VCaP (cell line): ENCODE data around the gene KCMF1.

Experiments
- H3K27ac ChIP-seq: fragments of 450-650 bp; 2 replicates; pipeline ENCODE4 v1.5.1; 2017
- TF ChIP-seq, protein P1 (sequence below): fragments of 450-650 bp; conservative IDR thresholded peaks from 2 replicates; pipeline ENCODE4 v1.5.1; 2017; ENCODE audit warnings: mild to moderate bottlenecking, moderate library complexity

Gene KCMF1

DNA sequence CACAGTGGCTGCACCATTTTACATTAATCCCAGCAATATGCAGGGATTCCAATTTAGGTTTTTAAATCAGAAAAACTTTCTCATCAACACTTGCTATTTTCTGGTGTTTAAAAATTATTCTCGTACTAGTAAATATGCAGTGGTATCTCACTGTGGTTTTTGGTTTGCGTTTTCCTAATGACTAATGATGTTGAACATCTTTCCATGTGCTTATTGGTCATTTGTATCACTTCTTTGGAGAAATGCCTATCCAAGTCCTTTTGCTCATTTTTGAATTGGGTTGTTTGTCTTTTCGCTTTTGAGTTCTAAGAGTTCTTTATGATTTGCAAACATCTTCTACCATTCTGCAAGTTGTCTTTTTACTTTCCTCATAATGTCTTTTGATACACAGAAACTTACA is 100.1 kb downstream of the KCMF1 start:
- TF ChIP-seq, protein P1, sequence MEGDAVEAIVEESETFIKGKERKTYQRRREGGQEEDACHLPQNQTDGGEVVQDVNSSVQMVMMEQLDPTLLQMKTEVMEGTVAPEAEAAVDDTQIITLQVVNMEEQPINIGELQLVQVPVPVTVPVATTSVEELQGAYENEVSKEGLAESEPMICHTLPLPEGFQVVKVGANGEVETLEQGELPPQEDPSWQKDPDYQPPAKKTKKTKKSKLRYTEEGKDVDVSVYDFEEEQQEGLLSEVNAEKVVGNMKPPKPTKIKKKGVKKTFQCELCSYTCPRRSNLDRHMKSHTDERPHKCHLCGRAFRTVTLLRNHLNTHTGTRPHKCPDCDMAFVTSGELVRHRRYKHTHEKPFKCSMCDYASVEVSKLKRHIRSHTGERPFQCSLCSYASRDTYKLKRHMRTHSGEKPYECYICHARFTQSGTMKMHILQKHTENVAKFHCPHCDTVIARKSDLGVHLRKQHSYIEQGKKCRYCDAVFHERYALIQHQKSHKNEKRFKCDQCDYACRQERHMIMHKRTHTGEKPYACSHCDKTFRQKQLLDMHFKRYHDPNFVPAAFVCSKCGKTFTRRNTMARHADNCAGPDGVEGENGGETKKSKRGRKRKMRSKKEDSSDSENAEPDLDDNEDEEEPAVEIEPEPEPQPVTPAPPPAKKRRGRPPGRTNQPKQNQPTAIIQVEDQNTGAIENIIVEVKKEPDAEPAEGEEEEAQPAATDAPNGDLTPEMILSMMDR = no peak

DNA sequence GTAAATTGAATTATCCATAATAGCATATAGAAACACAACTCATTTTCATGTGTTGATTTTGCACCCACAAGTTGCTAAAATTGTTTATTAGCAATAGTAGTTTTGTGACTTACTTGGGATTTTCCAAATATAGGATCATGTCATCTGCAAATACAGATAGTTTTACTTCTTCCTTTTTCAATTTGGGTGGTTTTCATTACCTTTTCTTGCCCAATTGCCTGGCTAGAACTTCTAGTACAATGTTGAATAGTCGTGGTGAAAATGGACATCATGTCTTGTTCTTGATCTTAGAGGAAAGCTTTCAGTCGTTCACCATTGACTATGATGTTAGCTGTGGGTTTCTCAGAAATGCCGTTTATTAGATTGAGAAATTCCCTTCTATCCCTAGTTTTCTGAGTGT is 102.1 kb downstream of the KCMF1 start:
- H3K27ac ChIP-seq = no peak overlapping the region
- TF ChIP-seq, protein P1 = no peak

More for the DNA sequence above, 100.1 kb downstream of the KCMF1 start:
- no peak overlapping the region for H3K27ac ChIP-seq

DNA sequence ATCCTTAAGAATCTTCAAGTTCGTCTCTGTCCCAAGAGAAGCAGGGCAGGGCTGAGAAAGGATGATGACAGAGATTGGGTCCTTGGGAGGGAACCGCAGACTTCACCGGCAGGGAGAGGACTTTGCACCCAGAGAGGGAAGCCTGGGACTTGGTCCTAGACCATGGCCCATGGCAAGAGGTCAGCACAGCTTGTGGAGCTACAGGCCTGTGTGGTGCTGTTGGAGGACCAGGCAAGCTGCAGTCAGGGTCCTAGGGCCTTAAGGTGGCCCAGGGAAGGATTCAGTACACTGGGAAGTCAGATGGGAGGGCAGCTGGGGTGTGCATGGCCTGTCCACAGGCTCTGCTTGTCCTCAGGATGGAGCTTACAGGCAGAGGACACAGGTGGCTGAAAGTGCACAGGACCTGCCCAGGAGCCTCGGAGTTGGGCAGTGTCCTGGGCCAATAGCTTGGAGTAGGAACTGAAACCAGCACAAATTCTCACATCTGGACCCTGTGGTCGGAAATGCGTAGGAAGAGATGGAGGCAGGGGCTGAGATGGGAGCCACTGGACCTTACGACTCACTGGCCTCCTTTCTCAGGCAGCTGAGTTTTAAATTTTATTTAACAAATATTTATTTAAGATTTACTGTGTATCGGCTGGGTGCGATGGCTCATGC is 105.8 kb downstream of the KCMF1 start:
- H3K27ac ChIP-seq = no peak overlapping the region
- TF ChIP-seq, protein P1 = no peak

DNA sequence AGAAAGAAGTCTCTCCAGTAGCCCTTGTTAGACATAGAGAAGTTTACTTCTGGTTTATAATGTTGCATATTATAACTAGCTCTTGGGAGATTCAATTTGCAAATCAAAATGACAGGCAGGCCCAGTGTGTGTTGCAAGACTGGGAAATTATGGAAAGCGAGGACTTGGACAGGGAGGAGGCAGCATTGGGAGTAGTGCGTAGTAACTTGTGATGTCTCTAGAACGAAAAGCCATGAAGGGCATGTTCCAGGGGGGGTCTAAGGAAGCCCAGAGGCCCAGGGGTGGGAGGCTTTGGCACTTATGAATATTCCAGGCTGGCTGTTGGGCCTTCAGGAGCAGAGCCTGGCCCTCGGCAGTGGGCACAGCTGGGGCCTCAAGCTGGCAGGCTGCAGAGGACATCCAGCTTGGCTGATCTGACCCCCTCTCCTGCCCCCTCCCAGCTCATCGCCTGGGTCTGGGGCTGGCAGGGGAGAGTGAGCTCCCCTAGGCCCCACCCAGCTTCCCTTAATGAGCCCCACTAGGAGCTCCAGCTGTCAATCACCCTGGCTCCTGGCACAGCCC is 107.0 kb downstream of the KCMF1 start:
- H3K27ac ChIP-seq = no peak overlapping the region
- TF ChIP-seq, protein P1 = no peak

DNA sequence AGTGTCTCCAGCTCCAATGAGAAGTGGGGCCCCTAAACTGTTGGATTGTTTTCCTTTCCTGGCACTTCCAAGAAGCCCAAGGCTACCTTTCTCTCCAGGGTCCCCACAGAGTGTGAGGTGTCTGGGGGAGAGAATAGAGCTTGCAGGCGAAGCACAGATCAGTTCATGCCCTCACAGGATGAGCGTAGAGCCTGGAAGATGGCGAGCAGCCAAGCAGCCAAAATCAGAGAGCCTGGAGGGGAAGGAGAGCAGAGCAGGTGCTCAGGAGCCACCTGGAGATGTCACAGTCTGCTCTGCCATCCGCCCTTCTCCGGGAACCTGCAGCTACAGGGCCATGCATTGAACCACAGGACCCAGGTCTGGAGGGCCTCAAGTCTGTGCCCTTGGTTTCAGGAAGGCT is 107.6 kb downstream of the KCMF1 start:
- H3K27ac ChIP-seq = no peak overlapping the region

DNA sequence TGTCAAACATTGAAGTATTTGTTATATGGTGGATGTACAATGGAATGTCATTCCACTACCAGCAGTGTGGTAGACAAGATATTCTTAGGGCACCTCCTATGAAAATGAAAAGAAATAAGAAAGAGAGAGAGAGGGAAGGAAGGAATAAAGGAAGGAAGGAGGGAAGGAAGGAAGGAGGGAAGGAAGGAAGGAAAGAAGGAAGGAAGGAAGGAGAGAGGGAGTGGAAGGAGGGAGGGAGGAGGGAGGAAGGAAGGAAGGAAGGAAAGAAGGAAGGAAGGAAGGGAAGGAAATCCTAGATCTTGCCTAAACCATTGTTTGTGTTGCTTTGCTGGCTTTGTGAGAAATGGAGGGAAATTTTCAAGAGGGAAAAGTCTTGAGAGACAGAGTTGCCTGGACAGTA is 112.1 kb downstream of the KCMF1 start:
- H3K27ac ChIP-seq = no peak overlapping the region
- TF ChIP-seq, protein P1 = no peak

More for the DNA sequence above, 107.6 kb downstream of the KCMF1 start:
- TF ChIP-seq, protein P1 = no peak

DNA sequence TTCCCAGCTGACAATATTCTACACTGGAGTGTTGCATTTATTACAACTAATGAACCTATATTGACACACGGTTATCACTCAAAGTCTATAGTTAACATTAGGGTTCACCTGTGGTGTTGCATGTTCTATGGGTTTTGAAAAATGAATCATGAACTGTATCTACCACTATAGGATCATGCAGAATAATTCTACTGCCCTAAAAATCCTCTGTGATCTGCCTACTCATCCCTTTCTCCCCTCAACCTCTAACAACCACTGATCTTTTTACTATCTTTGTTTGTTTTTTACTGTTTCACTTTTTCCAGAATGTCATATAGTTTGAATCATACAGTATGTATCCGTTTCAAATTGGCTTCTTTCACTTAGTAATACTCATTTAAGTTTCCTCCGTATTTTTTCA is 114.6 kb downstream of the KCMF1 start:
- TF ChIP-seq, protein P1 = no peak
- no peak overlapping the region for H3K27ac ChIP-seq
